ENCODE results near the gene EIF4G3.

DNA sequence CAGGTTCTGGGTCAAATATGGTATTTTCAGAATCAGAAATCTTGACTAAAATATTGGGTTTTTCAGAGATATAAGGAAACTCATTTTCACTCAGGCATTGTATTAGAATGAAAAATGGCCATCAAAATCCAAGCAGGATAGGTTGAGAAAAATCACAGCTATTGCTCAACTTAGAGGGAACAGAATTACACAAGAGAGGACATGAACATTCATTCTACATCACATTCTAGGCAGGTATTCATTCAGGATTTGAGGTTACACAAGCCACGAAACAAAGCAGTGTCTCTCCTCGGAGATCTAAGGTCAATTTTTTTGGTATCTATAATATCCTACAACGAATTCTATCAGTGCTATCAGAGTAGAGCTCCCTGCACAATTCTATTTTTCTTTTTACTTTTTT lies 226.0 kb downstream of the EIF4G3 start:
- TF ChIP-seq POLR2AphosphoS5 (IDR thresholded peaks at IDR 0.05; ENCODE audit: low read depth, low read length) (no peak), TAF1 (IDR thresholded peaks at IDR 0.05; ENCODE audit: borderline replicate concordance, insufficient read depth, low read length) (no peak), SIN3A (IDR thresholded peaks at IDR 0.05; ENCODE audit: borderline replicate concordance, insufficient read depth, low read length) (no peak), FOXP2 (optimal IDR thresholded peaks at IDR 0.05; ENCODE audit: borderline replicate concordance, extremely low read depth, extremely low read length, insufficient read depth) (no peak)
- TF ChIP-seq, protein P1, sequence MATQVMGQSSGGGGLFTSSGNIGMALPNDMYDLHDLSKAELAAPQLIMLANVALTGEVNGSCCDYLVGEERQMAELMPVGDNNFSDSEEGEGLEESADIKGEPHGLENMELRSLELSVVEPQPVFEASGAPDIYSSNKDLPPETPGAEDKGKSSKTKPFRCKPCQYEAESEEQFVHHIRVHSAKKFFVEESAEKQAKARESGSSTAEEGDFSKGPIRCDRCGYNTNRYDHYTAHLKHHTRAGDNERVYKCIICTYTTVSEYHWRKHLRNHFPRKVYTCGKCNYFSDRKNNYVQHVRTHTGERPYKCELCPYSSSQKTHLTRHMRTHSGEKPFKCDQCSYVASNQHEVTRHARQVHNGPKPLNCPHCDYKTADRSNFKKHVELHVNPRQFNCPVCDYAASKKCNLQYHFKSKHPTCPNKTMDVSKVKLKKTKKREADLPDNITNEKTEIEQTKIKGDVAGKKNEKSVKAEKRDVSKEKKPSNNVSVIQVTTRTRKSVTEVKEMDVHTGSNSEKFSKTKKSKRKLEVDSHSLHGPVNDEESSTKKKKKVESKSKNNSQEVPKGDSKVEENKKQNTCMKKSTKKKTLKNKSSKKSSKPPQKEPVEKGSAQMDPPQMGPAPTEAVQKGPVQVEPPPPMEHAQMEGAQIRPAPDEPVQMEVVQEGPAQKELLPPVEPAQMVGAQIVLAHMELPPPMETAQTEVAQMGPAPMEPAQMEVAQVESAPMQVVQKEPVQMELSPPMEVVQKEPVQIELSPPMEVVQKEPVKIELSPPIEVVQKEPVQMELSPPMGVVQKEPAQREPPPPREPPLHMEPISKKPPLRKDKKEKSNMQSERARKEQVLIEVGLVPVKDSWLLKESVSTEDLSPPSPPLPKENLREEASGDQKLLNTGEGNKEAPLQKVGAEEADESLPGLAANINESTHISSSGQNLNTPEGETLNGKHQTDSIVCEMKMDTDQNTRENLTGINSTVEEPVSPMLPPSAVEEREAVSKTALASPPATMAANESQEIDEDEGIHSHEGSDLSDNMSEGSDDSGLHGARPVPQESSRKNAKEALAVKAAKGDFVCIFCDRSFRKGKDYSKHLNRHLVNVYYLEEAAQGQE (IDR thresholded peaks at IDR 0.05; ENCODE audit: insufficient read depth in 1 of 2, low read depth in 2 of 2, low read length in 2 of 2): no peak
